PC-3 (cell line): ENCODE measurements around the gene LAMTOR2.

Source experiments
- EZH2 ChIP-seq: fragments of 300-600 bp; sonication (generic); IDR thresholded peaks from one replicate; pipeline ENCODE4 v1.6.1; 2017; ENCODE audit warnings: antibody characterized with exemption, mild to moderate bottlenecking, low read length; ENCODE audit not compliant: unreplicated experiment
- EZH2phosphoT487 ChIP-seq: fragments of 300-600 bp; sonication (generic); IDR thresholded peaks from 2 replicates; pipeline ENCODE4 v1.6.1; 2018; ENCODE audit warnings: mild to moderate bottlenecking, antibody characterized with exemption, low read length, borderline replicate concordance
- TF ChIP-seq, protein P1 (sequence below): fragments of 300-600 bp; sonication (generic); conservative IDR thresholded peaks from 2 replicates; pipeline ENCODE4 v1.5.1; 2017; ENCODE audit warnings: antibody characterized with exemption, low read depth, mild to moderate bottlenecking, low read length

DNA sequence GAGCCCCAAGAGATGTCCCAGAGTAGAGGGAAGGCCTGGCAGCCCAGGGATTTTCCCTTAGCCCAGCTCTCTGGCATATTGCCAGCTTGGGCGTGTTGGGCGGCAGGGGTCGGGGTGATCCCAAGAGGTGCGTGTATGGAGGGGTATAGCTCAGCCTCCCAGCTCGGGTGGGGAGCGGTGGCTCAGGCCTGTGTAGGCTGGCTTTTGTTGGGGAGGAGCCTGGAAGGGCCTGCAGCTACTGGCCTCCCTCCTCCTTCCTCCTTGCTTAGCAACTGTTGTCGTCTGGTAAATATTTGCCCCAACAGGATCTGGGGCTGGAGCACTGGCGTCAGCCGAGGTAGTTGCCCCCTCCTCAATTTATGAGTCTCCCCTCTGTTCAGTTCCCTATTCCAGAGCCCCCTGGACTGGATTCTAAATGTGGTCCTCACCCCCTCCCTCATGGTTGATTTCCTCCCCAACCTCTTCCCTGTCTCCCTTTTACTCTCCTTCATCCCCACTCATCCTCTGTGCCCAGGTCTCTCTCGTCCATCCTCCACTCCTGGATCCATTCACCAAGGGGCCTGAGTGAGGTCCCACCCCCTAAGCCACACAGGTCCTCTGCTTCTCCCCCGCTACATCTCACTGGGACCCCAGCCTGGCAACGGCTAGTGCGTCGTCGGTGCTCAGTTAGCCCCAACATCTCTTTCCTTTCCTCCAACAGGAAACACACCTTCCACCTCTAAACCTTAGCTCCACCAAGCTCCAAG, 49.7 kb downstream of the LAMTOR2 start:
- TF ChIP-seq, protein P1, sequence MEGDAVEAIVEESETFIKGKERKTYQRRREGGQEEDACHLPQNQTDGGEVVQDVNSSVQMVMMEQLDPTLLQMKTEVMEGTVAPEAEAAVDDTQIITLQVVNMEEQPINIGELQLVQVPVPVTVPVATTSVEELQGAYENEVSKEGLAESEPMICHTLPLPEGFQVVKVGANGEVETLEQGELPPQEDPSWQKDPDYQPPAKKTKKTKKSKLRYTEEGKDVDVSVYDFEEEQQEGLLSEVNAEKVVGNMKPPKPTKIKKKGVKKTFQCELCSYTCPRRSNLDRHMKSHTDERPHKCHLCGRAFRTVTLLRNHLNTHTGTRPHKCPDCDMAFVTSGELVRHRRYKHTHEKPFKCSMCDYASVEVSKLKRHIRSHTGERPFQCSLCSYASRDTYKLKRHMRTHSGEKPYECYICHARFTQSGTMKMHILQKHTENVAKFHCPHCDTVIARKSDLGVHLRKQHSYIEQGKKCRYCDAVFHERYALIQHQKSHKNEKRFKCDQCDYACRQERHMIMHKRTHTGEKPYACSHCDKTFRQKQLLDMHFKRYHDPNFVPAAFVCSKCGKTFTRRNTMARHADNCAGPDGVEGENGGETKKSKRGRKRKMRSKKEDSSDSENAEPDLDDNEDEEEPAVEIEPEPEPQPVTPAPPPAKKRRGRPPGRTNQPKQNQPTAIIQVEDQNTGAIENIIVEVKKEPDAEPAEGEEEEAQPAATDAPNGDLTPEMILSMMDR: no peak
- TF ChIP-seq EZH2phosphoT487: no peak
- TF ChIP-seq EZH2: no peak
